ENCODE data around the gene DOC2A.

Gene DOC2A

DNA sequence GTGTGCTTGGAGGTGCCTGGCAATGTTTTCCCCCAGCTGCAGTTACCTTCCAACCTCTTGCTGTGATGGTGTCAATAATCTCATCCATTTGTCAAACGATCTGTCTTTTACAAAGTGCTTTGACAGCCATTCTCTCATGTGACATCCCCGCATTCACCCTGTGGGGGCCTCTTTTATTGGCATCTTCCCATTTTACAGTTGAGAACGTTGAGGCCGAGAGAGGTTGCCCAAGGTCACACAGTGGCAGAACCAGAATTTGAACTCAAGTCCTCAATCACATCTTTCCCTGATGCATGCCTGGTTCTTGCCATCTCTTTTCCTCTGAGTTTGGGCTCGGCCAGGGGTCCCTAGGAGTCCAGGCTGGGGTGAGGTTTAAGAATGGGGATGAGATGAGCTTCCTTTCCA lies 35.7 kb downstream of the DOC2A start:
- peaks cover 26 to 54% of the 10 kb centered on the region in 2 donors for H3K36me3 ChIP-seq (replicated peaks in 1 of 2; ENCODE audit: control insufficient read depth in 2 of 2, insufficient read depth in 2 of 2, low read length in 2 of 2)
- H3K18ac ChIP-seq (ENCODE audit: low read length), result no peak overlapping the region
- peaks cover 9 to 10% of the 10 kb centered on the region in 2 donors for H3K9me3 ChIP-seq (replicated peaks in 1 of 2; ENCODE audit: control insufficient read depth in 2 of 2, insufficient read depth in 1 of 2, low read depth in 1 of 2, low read length in 2 of 2)
- no peak overlapping the region for H2BK15ac ChIP-seq (ENCODE audit: low read length)
- no peak overlapping the region for H3K27ac ChIP-seq (replicated peaks; ENCODE audit: low read length)
- no peak overlapping the region for H3K14ac ChIP-seq (ENCODE audit: low read length)
- H3K23ac ChIP-seq (ENCODE audit: low read depth, low read length, poor library complexity), result no peak overlapping the region
- H3K4me3 ChIP-seq (ENCODE audit: low read length in 2 of 2), result peak overlapping the region; percentile 78 to 97
- H2BK120ac ChIP-seq (ENCODE audit: low read depth, low read length), result no peak overlapping the region
- H2AK5ac ChIP-seq (ENCODE audit: low read depth, low read length), result no peak overlapping the region
- H3K79me1 ChIP-seq (ENCODE audit: low read depth, low read length), result peaks cover 13% of the 10 kb centered on the region
- peak overlapping the region; percentile 80 for H3K4me2 ChIP-seq (ENCODE audit: insufficient read depth, low read length, poor library complexity, severe bottlenecking)
- H3K27me3 ChIP-seq (ENCODE audit: control insufficient read depth in 3 of 3, insufficient read depth in 3 of 3, low read depth in 1 of 3, low read length in 3 of 3), result no peaks in the 10 kb centered on the region
- H3K4me1 ChIP-seq (ENCODE audit: control insufficient read depth in 2 of 2, insufficient read depth in 1 of 2, low read depth in 1 of 2, low read length in 2 of 2), result peaks cover 18 to 23% of the 10 kb centered on the region in 2 donors
- H3K4ac ChIP-seq (ENCODE audit: low read length), result no peak overlapping the region
- H2BK12ac ChIP-seq (ENCODE audit: low read length), result no peak overlapping the region
- H2BK5ac ChIP-seq (ENCODE audit: low read length), result no peak overlapping the region
- H4K8ac ChIP-seq (ENCODE audit: low read depth, low read length), result no peak overlapping the region
- H3K9ac ChIP-seq (ENCODE audit: low read depth, low read length, poor library complexity), result no peak overlapping the region
- no peak for DNase-seq (ENCODE audit: low spot score)
- H2AFZ ChIP-seq (ENCODE audit: low read length), result no peak overlapping the region
- WGBS, 2 donors (ENCODE audit: extremely low coverage in 2 of 2, insufficient read length in 2 of 2, insufficient replicate concordance in 1 of 2), result no CpG with 5 or more reads among the region's 5 CpGs
- H4K91ac ChIP-seq (ENCODE audit: low read depth, low read length, poor library complexity), result no peak overlapping the region

DNA sequence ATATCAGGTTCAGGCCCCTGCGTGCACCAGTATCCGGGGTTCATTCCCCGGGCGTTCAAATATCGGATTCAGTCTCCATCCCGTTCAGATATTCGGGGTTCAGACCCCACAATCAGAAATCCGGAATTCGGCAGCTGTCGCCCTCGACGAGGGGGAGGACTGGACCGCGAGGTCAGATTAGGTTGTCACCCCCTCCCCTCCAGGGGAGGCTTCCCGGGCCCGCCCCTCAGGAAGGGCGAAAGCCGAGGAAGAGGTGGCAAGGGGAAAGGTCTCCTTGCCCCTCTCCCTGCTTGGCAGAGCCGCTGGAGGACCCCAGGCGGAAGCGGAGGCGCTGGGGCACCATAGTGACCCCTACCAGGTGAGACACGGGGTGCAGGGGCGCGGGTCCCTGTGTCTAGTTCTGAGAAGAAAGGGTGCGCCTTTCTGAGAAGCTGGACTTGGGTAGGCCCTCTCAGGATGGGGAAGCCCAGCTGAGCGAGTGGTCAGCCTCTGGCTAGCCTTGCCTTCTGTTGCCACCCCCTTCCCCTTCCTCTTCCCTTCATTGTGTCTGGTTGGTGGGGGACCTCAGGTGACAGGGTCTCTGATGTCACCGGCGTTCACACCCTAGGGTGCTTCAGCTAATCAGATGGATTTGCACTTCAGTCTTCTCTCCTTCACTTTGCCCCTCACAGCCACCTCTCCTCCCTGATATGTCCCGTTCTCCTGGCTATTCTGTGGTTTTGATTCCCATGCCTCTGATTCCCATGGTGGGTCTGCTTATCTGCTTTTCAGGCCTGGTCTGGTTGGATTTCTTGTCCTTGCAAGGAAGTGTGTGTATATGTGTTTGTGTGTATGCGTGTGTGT lies 36.3 kb downstream of the DOC2A start:
- Histone ChIP-seq H2AFZ (ENCODE audit: low read length) (peak overlapping the region; percentile 87), H4K91ac (ENCODE audit: low read depth, low read length, poor library complexity) (no peak overlapping the region), H3K79me1 (ENCODE audit: low read depth, low read length) (peaks cover 13% of the 10 kb centered on the region), H3K18ac (ENCODE audit: low read length) (peak overlapping the region; percentile 46), H2BK120ac (ENCODE audit: low read depth, low read length) (no peak overlapping the region), H3K4me2 (ENCODE audit: insufficient read depth, low read length, poor library complexity, severe bottlenecking) (peak overlapping the region; percentile 80), H4K8ac (ENCODE audit: low read depth, low read length) (no peak overlapping the region), H3K14ac (ENCODE audit: low read length) (no peak overlapping the region), H2AK5ac (ENCODE audit: low read depth, low read length) (no peak overlapping the region), H3K9ac (ENCODE audit: low read depth, low read length, poor library complexity) (peak overlapping the region; percentile 91), H2BK5ac (ENCODE audit: low read length) (peak overlapping the region; percentile 78), H3K4me3 (ENCODE audit: low read length in 2 of 2) (peak overlapping the region; percentile 78 to 97), H3K27me3 (ENCODE audit: control insufficient read depth in 3 of 3, insufficient read depth in 3 of 3, low read depth in 1 of 3, low read length in 3 of 3) (no peaks in the 10 kb centered on the region), H2BK15ac (ENCODE audit: low read length) (no peak overlapping the region), H3K27ac (replicated peaks; ENCODE audit: low read length) (no peak overlapping the region), H3K4me1 (ENCODE audit: control insufficient read depth in 2 of 2, insufficient read depth in 1 of 2, low read depth in 1 of 2, low read length in 2 of 2) (peaks cover 18 to 23% of the 10 kb centered on the region in 2 donors), H2BK12ac (ENCODE audit: low read length) (no peak overlapping the region), H3K36me3 (replicated peaks in 1 of 2; ENCODE audit: control insufficient read depth in 2 of 2, insufficient read depth in 2 of 2, low read length in 2 of 2) (peaks cover 24 to 54% of the 10 kb centered on the region in 2 donors), H3K4ac (ENCODE audit: low read length) (no peak overlapping the region), H3K23ac (ENCODE audit: low read depth, low read length, poor library complexity) (no peak overlapping the region), H3K9me3 (replicated peaks in 1 of 2; ENCODE audit: control insufficient read depth in 2 of 2, insufficient read depth in 1 of 2, low read depth in 1 of 2, low read length in 2 of 2) (peaks cover 9 to 10% of the 10 kb centered on the region in 2 donors)
- DNase-seq (ENCODE audit: low spot score), result no peak
- WGBS, 2 donors (ENCODE audit: extremely low coverage in 2 of 2, insufficient read length in 2 of 2, insufficient replicate concordance in 1 of 2), result no CpG with 5 or more reads among the region's 31 CpGs

DNA sequence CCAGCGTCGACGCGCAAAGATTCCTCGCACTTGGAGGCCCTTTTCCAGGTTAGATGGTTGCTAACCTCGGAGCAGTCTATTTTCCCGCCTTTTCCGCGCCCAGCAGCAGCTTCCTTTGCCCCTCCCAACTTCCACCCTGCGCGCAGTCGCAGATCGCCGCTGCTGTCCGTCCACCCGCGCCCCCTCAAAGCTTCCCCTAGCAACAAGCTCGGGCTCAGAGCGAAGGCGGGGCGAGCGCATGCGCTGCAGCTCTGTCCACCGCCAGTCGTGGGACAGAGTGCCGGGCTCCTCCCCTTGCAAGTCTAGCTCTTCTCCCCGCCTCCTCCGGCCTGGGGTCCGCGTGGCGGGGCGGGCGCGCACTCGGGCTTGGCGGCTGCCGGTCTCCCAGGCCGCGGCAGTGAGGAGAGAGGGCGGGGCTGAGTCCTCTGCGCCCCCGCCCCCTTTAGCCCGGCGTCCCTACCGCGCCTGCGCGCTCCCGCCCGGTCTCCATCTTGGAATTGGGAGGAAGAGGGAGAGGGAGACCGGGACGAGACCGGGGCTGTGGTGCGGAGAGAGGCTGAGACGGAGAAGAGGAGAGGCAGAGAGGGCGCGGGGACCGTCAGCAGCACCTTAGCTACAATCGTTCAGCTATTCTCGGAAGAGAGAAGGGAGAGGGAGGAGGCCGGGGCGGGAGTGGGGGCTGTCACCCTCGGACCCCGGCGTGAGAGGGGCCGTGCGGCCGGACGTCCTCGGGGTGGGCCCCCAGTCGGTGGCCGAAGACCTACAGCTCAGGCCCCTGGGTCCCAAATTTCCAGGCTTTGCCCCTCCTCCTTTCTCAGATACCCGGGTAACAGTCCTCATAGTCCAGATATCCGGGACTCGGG lies 37.2 kb downstream of the DOC2A start, which contains the start of gene TAOK2:
Gene TAOK2, plus strand, starts transcription at position 485 of the 863 bp plus-strand sequence. CDS start 3,905 bp downstream, outside the sequence.
- Histone ChIP-seq H3K4me1 (ENCODE audit: control insufficient read depth in 2 of 2, insufficient read depth in 1 of 2, low read depth in 1 of 2, low read length in 2 of 2) (peaks cover 18 to 23% of the 10 kb centered on the region in 2 donors), H4K91ac (ENCODE audit: low read depth, low read length, poor library complexity) (no peak within 1 kb of the TSS), H3K9me3 (replicated peaks in 1 of 2; ENCODE audit: control insufficient read depth in 2 of 2, insufficient read depth in 1 of 2, low read depth in 1 of 2, low read length in 2 of 2) (peaks cover 9 to 10% of the 10 kb centered on the region in 2 donors), H2AFZ (ENCODE audit: low read length) (peak within 1 kb of the TSS; percentile 87), H2AK5ac (ENCODE audit: low read depth, low read length) (peak within 1 kb of the TSS; percentile 25), H3K36me3 (replicated peaks in 1 of 2; ENCODE audit: control insufficient read depth in 2 of 2, insufficient read depth in 2 of 2, low read length in 2 of 2) (peaks cover 20 to 51% of the 10 kb centered on the region in 2 donors), H3K79me1 (ENCODE audit: low read depth, low read length) (peaks cover 13% of the 10 kb centered on the region), H3K18ac (ENCODE audit: low read length) (peak within 1 kb of the TSS; percentile 86), H3K4me3 (ENCODE audit: low read length in 2 of 2) (peak within 1 kb of the TSS; percentile 78 to 97), H4K8ac (ENCODE audit: low read depth, low read length) (no peak within 1 kb of the TSS), H2BK12ac (ENCODE audit: low read length) (no peak within 1 kb of the TSS), H2BK5ac (ENCODE audit: low read length) (peak within 1 kb of the TSS; percentile 78), H3K4me2 (ENCODE audit: insufficient read depth, low read length, poor library complexity, severe bottlenecking) (peak within 1 kb of the TSS; percentile 80), H3K4ac (ENCODE audit: low read length) (peak within 1 kb of the TSS; percentile 4), H3K23ac (ENCODE audit: low read depth, low read length, poor library complexity) (peak within 1 kb of the TSS; percentile 90), H2BK15ac (ENCODE audit: low read length) (no peak within 1 kb of the TSS), H3K9ac (ENCODE audit: low read depth, low read length, poor library complexity) (peak within 1 kb of the TSS; percentile 91), H2BK120ac (ENCODE audit: low read depth, low read length) (no peak within 1 kb of the TSS), H3K27ac (replicated peaks; ENCODE audit: low read length) (peak within 1 kb of the TSS; percentile 86), H3K14ac (ENCODE audit: low read length) (no peak within 1 kb of the TSS), H3K27me3 (ENCODE audit: control insufficient read depth in 3 of 3, insufficient read depth in 3 of 3, low read depth in 1 of 3, low read length in 3 of 3) (no peaks in the 10 kb centered on the region)
- no CpG with 5 or more reads among the region's 75 CpGs for WGBS, 2 donors (ENCODE audit: extremely low coverage in 2 of 2, insufficient read length in 2 of 2, insufficient replicate concordance in 1 of 2)
- DNase-seq (ENCODE audit: low spot score), result peak; percentile 100
